A549 (cell line): ENCODE data around the gene LCK. TPM values are rescaled to one million over a fixed set of nuclear protein-coding genes. Genes with fewer than 3 reads are reported as not detected.

ENCODE experiments used
- ATAC-seq, 2 experiments: fragments of 200-7000 bp in 1 of 2; fragments of >200 bp in 1 of 2; cut with Nextera tagmentation in 1 of 2; cut with Tn5 transposase in 1 of 2; 3 replicates each; pipeline versions ENCODE4 v1.8.0 to v1.9.1; 2018 to 2020; ENCODE audit warnings: mild to moderate bottlenecking in 1 of 2, moderate library complexity in 1 of 2
- CTCF ChIA-PET: fragments of 300-600 bp; sonication (Branson Sonifier 250); formaldehyde crosslinking; extraction: SDS; loops from one replicate; lab custom pipeline; 2021; ENCODE audit warnings: antibody characterized with exemption, inconsistent platforms; lab: Yijun Ruan, JAX
- POLR2A ChIA-PET: fragments of 350-600 bp; formaldehyde crosslinking; extraction: SDS; loops from one replicate; lab custom pipeline; 2021; ENCODE audit warnings: antibody characterized with exemption, inconsistent platforms; lab: Yijun Ruan, JAX
- DNase-seq, 2 experiments: peaks; one replicate each; pipeline versions ENCODE4 v3.0.0 to v3.0.0-alpha.2; 2011 to 2016; ENCODE audit warnings: low read depth in 1 of 2, low spot score in 1 of 2
- FAIRE-seq: peaks from 2 replicates; lab custom pipeline; 2011; peaks lifted over from hg19 to GRCh38; lab: Jason Lieb, UNC
- H3K27ac ChIP-seq, 2 experiments: fragments of >200 bp; sonication (Bioruptor Twin); formaldehyde crosslinking; 3 replicates each; pipeline ENCODE4 v1.5.1; 2016 to 2017
- H3K4me1 ChIP-seq: fragments of >200 bp; sonication (Bioruptor Twin); formaldehyde crosslinking; 3 replicates; pipeline ENCODE4 v1.6.1; 2016
- H3K4me2 ChIP-seq: fragments of >200 bp; sonication (Bioruptor Twin); formaldehyde crosslinking; 3 replicates; pipeline ENCODE4 v1.6.1; 2016
- H3K4me3 ChIP-seq: fragments of >200 bp; sonication (Bioruptor Twin); formaldehyde crosslinking; 3 replicates; pipeline ENCODE4 v1.5.1; 2016
- H3K9me3 ChIP-seq: fragments of >200 bp; sonication (Bioruptor Twin); formaldehyde crosslinking; 3 replicates; pipeline ENCODE4 v1.6.1; 2016
- CBX2 ChIP-seq: fragments of 200-600 bp; sonication (generic); IDR thresholded peaks from 2 replicates; pipeline ENCODE4 v1.6.1; 2016; ENCODE audit warnings: low read depth, mild to moderate bottlenecking, borderline replicate concordance
- CEBPB ChIP-seq, 2 experiments: fragments of >200 bp in 1 of 2; sonication (Bioruptor Twin) in 1 of 2; formaldehyde crosslinking in 1 of 2; IDR thresholded peaks; 2 replicates each; pipeline ENCODE4 v1.6.1; 2012 to 2016
- CHD2 ChIP-seq: fragments of 150-350 bp; IDR thresholded peaks from 2 replicates; pipeline ENCODE4 v1.6.1; 2014; ENCODE audit warnings: low read length; ENCODE audit not compliant: partially characterized antibody
- GATA3 ChIP-seq: IDR thresholded peaks from 2 replicates; pipeline ENCODE4 v1.6.1; 2012; ENCODE audit warnings: borderline replicate concordance
- HES2 ChIP-seq: fragments of >200 bp; sonication (Bioruptor Twin); formaldehyde crosslinking; IDR thresholded peaks from 2 replicates; pipeline ENCODE4 v1.6.1; 2016
- HMGXB4 ChIP-seq: fragments of 250-450 bp; sonication (Bioruptor Pico); IDR thresholded peaks from 2 replicates; pipeline ENCODE4 v1.5.0; 2021; ENCODE audit warnings: mild to moderate bottlenecking, moderate library complexity, borderline replicate concordance
- HOXB5 ChIP-seq: fragments of 250-450 bp; sonication (Bioruptor Pico); IDR thresholded peaks from 2 replicates; pipeline ENCODE4 v1.5.0; 2020; ENCODE audit warnings: mild to moderate bottlenecking, moderate library complexity
- JUN ChIP-seq, 2 experiments: fragments of >200 bp; sonication (Bioruptor Twin); formaldehyde crosslinking; IDR thresholded peaks; 2 replicates in 1 of 2; 3 replicates in 1 of 2; pipeline ENCODE4 v1.6.1; 2016 to 2017
- JUNB ChIP-seq: fragments of >200 bp; sonication (Bioruptor Twin); formaldehyde crosslinking; IDR thresholded peaks from 2 replicates; pipeline ENCODE4 v1.6.1; 2016
- KDM1A ChIP-seq: fragments of 200-600 bp; sonication (generic); IDR thresholded peaks from 2 replicates; pipeline ENCODE4 v1.6.1; 2016; ENCODE audit warnings: low read depth, mild to moderate bottlenecking
- KDM5A ChIP-seq: fragments of 200-600 bp; sonication (generic); IDR thresholded peaks from 2 replicates; pipeline ENCODE4 v1.6.1; 2016; ENCODE audit warnings: antibody characterized with exemption, mild to moderate bottlenecking
- MAFK ChIP-seq: fragments of 450-650 bp; IDR thresholded peaks from 2 replicates; pipeline ENCODE4 v1.6.1; 2014; ENCODE audit not compliant: partially characterized antibody
- MAX ChIP-seq: IDR thresholded peaks from 2 replicates; pipeline ENCODE4 v1.6.1; 2012
- NFE2L2 ChIP-seq: fragments of 150-350 bp; conservative IDR thresholded peaks from 2 replicates; pipeline ENCODE4 v1.6.1; 2014; ENCODE audit warnings: low read length
- NPAS2 ChIP-seq: fragments of 250-450 bp; sonication (Bioruptor Pico); IDR thresholded peaks from 2 replicates; pipeline ENCODE4 v1.8.0; 2022; ENCODE audit warnings: mild to moderate bottlenecking, moderate library complexity, borderline replicate concordance
- RAD21 ChIP-seq, 2 experiments: fragments of >200 bp in 1 of 2; sonication (Bioruptor Twin) in 1 of 2; formaldehyde crosslinking in 1 of 2; IDR thresholded peaks in 1 of 2; conservative IDR thresholded peaks in 1 of 2; 2 replicates in 1 of 2; 3 replicates in 1 of 2; pipeline ENCODE4 v1.6.1; 2012 to 2018; ENCODE audit warnings: inconsistent platforms in 1 of 2
- REST ChIP-seq: fragments of 200-600 bp; sonication (generic); IDR thresholded peaks from 2 replicates; pipeline ENCODE4 v1.6.1; 2016; ENCODE audit warnings: antibody characterized with exemption, mild to moderate bottlenecking, moderate library complexity
- SMC3 ChIP-seq: fragments of >200 bp; sonication (Bioruptor Twin); formaldehyde crosslinking; IDR thresholded peaks from 3 replicates; pipeline ENCODE4 v1.6.1; 2018; ENCODE audit warnings: inconsistent platforms
- ZNF302 ChIP-seq: fragments of 250-450 bp; sonication (Bioruptor Pico); IDR thresholded peaks from 2 replicates; pipeline ENCODE4 v1.9.0; 2021; ENCODE audit warnings: inconsistent platforms, mild to moderate bottlenecking, moderate library complexity
- WGBS: methylation state at CpG from one replicate; pipeline ENCODE4 v1.1.6; 2017; ENCODE audit errors: missing lambda C conversion rate; 5-methylcytosine and 5-hydroxymethylcytosine counted together
- polyA plus RNA-seq, 4 experiments: library from polyadenylated mRNA; depleted of rRNA in 3 of 4; stranded (reverse); fragments of >200 nt; fragmentation: RNase III in 1 of 4; extraction: RNeasy Plus Mini Kit Qiagen cat#74134 plus additional on column Dnase treatment in 1 of 4; gene quantifications; 2 replicates in 3 of 4; 3 replicates in 1 of 4; pipeline ENCODE4 v1.2.3, GENCODE V29; 2011 to 2017
- small RNA-seq, 6 experiments: library from RNA; depleted of rRNA; stranded (forward); fragments of <200 nt; gene quantifications; one replicate each; pipeline ENCODE3, GENCODE V24; 2012
- TF ChIP-seq, protein P1 (sequence below): fragments of 150-350 bp; IDR thresholded peaks from 2 replicates; pipeline ENCODE4 v1.6.1; 2014; ENCODE audit warnings: low read depth, mild to moderate bottlenecking, low read length

Gene LCK
- polyA plus RNA-seq, 2 of the 4 experiments (the other 2 are of a cell fraction): 0.03 TPM; not detected in 1

DNA sequence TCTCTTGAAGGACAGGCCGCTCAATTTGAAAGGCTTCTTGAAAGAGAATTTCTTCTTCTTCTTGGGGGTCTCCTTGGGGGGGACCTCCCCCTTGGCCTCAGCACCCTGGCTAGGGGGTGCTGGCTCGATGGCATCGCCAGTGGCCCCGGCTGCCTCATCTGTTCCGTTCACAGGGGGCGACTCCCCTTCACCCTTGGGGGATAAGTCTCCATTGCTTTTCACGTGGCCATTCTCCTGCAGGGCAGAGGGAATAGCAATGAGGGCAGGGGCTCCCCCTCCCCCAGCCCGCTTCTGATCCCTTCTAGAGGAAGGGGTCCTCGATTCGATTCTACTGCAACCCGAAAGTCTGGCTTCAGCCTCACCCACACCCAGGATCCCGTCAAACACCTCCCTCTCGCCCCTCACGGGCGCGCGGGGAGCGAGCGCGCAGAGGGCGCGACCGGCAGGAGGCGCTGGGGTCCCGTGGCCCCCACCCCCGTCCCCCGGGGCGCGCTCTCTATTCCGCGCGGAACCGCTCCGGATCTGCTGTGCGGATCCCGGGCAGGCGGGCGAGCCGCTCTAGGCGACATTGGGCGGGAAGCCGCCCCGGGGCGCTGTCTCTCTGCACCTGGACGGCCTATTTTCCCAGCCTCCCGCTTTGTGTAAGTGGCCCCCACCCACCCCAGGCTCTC is 83.9 kb downstream of the LCK start (continued):
- TF ChIP-seq REST: 0 out of 2 replicates have a peak, but pooled peaks have one; percentile 13
- TF ChIP-seq JUNB: no peak
- TF ChIP-seq NPAS2 (CRISPR knock-in tag): no peak
- no peak for TF ChIP-seq CBX2
- peak; percentile 54 for TF ChIP-seq SMC3
- no peak for TF ChIP-seq CEBPB (IDR thresholded peaks at IDR 0.05)
- peak in 1 of 2 experiments; percentile 45; a peak in 2 of 5 replicates for TF ChIP-seq RAD21 (conservative IDR thresholded peaks at IDR 0.05 in 1 of 2, IDR thresholded peaks at IDR 0.05 in 1 of 2)
- no peak for TF ChIP-seq CHD2
- no peak for TF ChIP-seq KDM1A
- TF ChIP-seq, protein P1, sequence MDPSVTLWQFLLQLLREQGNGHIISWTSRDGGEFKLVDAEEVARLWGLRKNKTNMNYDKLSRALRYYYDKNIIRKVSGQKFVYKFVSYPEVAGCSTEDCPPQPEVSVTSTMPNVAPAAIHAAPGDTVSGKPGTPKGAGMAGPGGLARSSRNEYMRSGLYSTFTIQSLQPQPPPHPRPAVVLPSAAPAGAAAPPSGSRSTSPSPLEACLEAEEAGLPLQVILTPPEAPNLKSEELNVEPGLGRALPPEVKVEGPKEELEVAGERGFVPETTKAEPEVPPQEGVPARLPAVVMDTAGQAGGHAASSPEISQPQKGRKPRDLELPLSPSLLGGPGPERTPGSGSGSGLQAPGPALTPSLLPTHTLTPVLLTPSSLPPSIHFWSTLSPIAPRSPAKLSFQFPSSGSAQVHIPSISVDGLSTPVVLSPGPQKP: no peak
- no peak for TF ChIP-seq NFE2L2
- no peak for TF ChIP-seq GATA3
- no peak for TF ChIP-seq MAFK
- TF ChIP-seq HES2: no peak
- TF ChIP-seq HOXB5 (CRISPR knock-in tag): no peak
- 0 out of 2 replicates have a peak, but pooled peaks have one; percentile 11 for TF ChIP-seq MAX

DNA sequence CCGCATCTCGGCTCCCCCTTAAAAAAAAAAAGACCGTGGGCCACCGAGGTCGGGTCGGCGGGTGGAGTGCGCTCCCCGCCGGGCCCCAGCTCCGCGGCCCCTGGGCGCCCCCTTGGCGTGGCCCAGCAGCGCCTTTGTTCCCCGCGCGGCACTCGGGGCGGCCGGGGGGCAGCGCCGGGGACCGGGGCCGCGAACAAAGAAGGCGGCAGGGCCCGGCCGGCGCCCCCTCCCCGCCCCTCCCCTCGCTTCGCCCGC is 84.4 kb downstream of the LCK start:
- Histone ChIP-seq H3K27ac (peak overlapping the region; percentile 96 to 98), H3K4me2 (peak overlapping the region; percentile 96), H3K4me1 (peaks cover 33% of the 10 kb centered on the region), H3K4me3 (peak overlapping the region; percentile 100), H3K9me3 (no peaks in the 10 kb centered on the region)
- no peak for TF ChIP-seq ZNF302 (CRISPR knock-in tag)
- no peak for TF ChIP-seq HMGXB4 (CRISPR knock-in tag)
- no peak for TF ChIP-seq HOXB5 (CRISPR knock-in tag)
- no peak for TF ChIP-seq JUN (IDR thresholded peaks at IDR 0.05)
- TF ChIP-seq KDM5A: no peak
- ChIA-PET CTCF (interaction anchor here (0.6 to 1.7 kb wide), 11 partner anchors 11 to 251 kb away, joined by 3 to 5 read pairs (median 3); no protein-coding TSS in a partner anchor), POLR2A (interaction anchor here (0.6 to 2.1 kb wide), 11 partner anchors 10 to 258 kb away, joined by 3 to 20 read pairs (median 7); partner anchors contain the start of genes BSDC1 and HDAC1)
- peak in 1 of 2 experiments; percentile 8; a peak in 3 of 6 replicates for ATAC-seq
- WGBS: no CpG with 5 or more reads among the region's 34 CpGs
- no peak for FAIRE-seq
- no peak for DNase-seq

Small RNAs within 50 kb of the gene (small RNA-seq; reads per million reads assigned to genes)
- gene RF00017 (0 reads per million in 6 experiments), gene RF00019 (0 reads per million in 6 experiments)

Other genes starting within 250 kb of the LCK start
- gene KHDRBS1, start 237.4 kb upstream of the LCK start, polyA plus RNA-seq (2011; rRNA removed): 60.6 and 63.6 TPM in 2 replicates
- gene KHDRBS1, start 237.4 kb upstream of the LCK start, polyA plus RNA-seq (2017; fragmentation: RNase III; extraction: RNeasy Plus Mini Kit Qiagen cat#74134 plus additional on column Dnase treatment): 107 to 110 TPM (median 109 TPM) in 3 replicates
- gene TMEM39B, start 178.3 kb upstream of the LCK start, polyA plus RNA-seq (2011; rRNA removed): 10.8 and 13.8 TPM in 2 replicates
- 8.2 to 9.3 TPM (median 8.5 TPM) in 3 replicates for gene TMEM39B, start 178.3 kb upstream of the LCK start, polyA plus RNA-seq (2017; fragmentation: RNase III; extraction: RNeasy Plus Mini Kit Qiagen cat#74134 plus additional on column Dnase treatment)
- gene KPNA6, start 143.2 kb upstream of the LCK start, polyA plus RNA-seq (2011; rRNA removed): 24.3 and 41.9 TPM in 2 replicates
- 15.0 to 15.9 TPM (median 15.8 TPM) in 3 replicates for gene KPNA6, start 143.2 kb upstream of the LCK start, polyA plus RNA-seq (2017; fragmentation: RNase III; extraction: RNeasy Plus Mini Kit Qiagen cat#74134 plus additional on column Dnase treatment)
- gene TXLNA, start 71.6 kb upstream of the LCK start, polyA plus RNA-seq (2011; rRNA removed): 22.5 and 31.7 TPM in 2 replicates
- 23.9 to 26.0 TPM (median 25.0 TPM) in 3 replicates for gene TXLNA, start 71.6 kb upstream of the LCK start, polyA plus RNA-seq (2017; fragmentation: RNase III; extraction: RNeasy Plus Mini Kit Qiagen cat#74134 plus additional on column Dnase treatment)
- 1.1 and 1.2 TPM in 2 replicates for gene CCDC28B, start 50.7 kb upstream of the LCK start, polyA plus RNA-seq (2011; rRNA removed)
- 3.3 to 4.6 TPM (median 4.4 TPM) in 3 replicates for gene CCDC28B, start 50.7 kb upstream of the LCK start, polyA plus RNA-seq (2017; fragmentation: RNase III; extraction: RNeasy Plus Mini Kit Qiagen cat#74134 plus additional on column Dnase treatment)
- 1.6 and 1.8 TPM in 2 replicates for gene IQCC, start 45.6 kb upstream of the LCK start, polyA plus RNA-seq (2011; rRNA removed)
- gene IQCC, start 45.6 kb upstream of the LCK start, polyA plus RNA-seq (2017; fragmentation: RNase III; extraction: RNeasy Plus Mini Kit Qiagen cat#74134 plus additional on column Dnase treatment): 1.8 to 2.0 TPM (median 2.0 TPM) in 3 replicates
- gene DCDC2B, start 42.2 kb upstream of the LCK start, polyA plus RNA-seq (2011; rRNA removed): not detected in 2 replicates
- gene DCDC2B, start 42.2 kb upstream of the LCK start, polyA plus RNA-seq (2017; fragmentation: RNase III; extraction: RNeasy Plus Mini Kit Qiagen cat#74134 plus additional on column Dnase treatment): not detected in 3 replicates
- gene TMEM234, start 28.9 kb upstream of the LCK start, polyA plus RNA-seq (2011; rRNA removed): 8.4 and 10.9 TPM in 2 replicates
- gene TMEM234, start 28.9 kb upstream of the LCK start, polyA plus RNA-seq (2017; fragmentation: RNase III; extraction: RNeasy Plus Mini Kit Qiagen cat#74134 plus additional on column Dnase treatment): 12.0 to 12.1 TPM (median 12.0 TPM) in 3 replicates
- 299 and 300 TPM in 2 replicates for gene EIF3I, start 28.9 kb upstream of the LCK start, polyA plus RNA-seq (2011; rRNA removed)
- gene EIF3I, start 28.9 kb upstream of the LCK start, polyA plus RNA-seq (2017; fragmentation: RNase III; extraction: RNeasy Plus Mini Kit Qiagen cat#74134 plus additional on column Dnase treatment): 318 to 335 TPM (median 330 TPM) in 3 replicates
- gene FAM167B, start 4.0 kb upstream of the LCK start, polyA plus RNA-seq (2011; rRNA removed): 0.53 and 0.54 TPM in 2 replicates
- 0.58 to 2.0 TPM (median 1.8 TPM) in 3 replicates for gene FAM167B, start 4.0 kb upstream of the LCK start, polyA plus RNA-seq (2017; fragmentation: RNase III; extraction: RNeasy Plus Mini Kit Qiagen cat#74134 plus additional on column Dnase treatment)
- gene HDAC1, start 40.8 kb downstream of the LCK start, polyA plus RNA-seq (2011; rRNA removed): 135 TPM in 2 replicates
- gene HDAC1, start 40.8 kb downstream of the LCK start, polyA plus RNA-seq (2017; fragmentation: RNase III; extraction: RNeasy Plus Mini Kit Qiagen cat#74134 plus additional on column Dnase treatment): 88.8 to 102 TPM (median 99.6 TPM) in 3 replicates
- 73.2 and 89.4 TPM in 2 replicates for gene MARCKSL1, start 85.0 kb downstream of the LCK start, polyA plus RNA-seq (2011; rRNA removed)
- gene MARCKSL1, start 85.0 kb downstream of the LCK start, polyA plus RNA-seq (2017; fragmentation: RNase III; extraction: RNeasy Plus Mini Kit Qiagen cat#74134 plus additional on column Dnase treatment): 44.6 to 62.6 TPM (median 57.7 TPM) in 3 replicates
- gene FAM229A, start 111.2 kb downstream of the LCK start, polyA plus RNA-seq (2011; rRNA removed): 3.5 and 3.6 TPM in 2 replicates
- gene FAM229A, start 111.2 kb downstream of the LCK start, polyA plus RNA-seq (2017; fragmentation: RNase III; extraction: RNeasy Plus Mini Kit Qiagen cat#74134 plus additional on column Dnase treatment): 3.5 to 5.6 TPM (median 4.4 TPM) in 3 replicates
- 0.31 and 0.65 TPM in 2 replicates for gene TSSK3, start 111.3 kb downstream of the LCK start, polyA plus RNA-seq (2011; rRNA removed)
- 0.14 to 0.37 TPM (median 0.15 TPM) in 3 replicates for gene TSSK3, start 111.3 kb downstream of the LCK start, polyA plus RNA-seq (2017; fragmentation: RNase III; extraction: RNeasy Plus Mini Kit Qiagen cat#74134 plus additional on column Dnase treatment)
- gene BSDC1, start 143.2 kb downstream of the LCK start, polyA plus RNA-seq (2011; rRNA removed): 19.9 and 26.1 TPM in 2 replicates
- gene BSDC1, start 143.2 kb downstream of the LCK start, polyA plus RNA-seq (2017; fragmentation: RNase III; extraction: RNeasy Plus Mini Kit Qiagen cat#74134 plus additional on column Dnase treatment): 18.8 to 22.7 TPM (median 21.0 TPM) in 3 replicates
- gene ZBTB8B, start 213.8 kb downstream of the LCK start, polyA plus RNA-seq (2011; rRNA removed): 0.01 TPM in 2 replicates
- 0.01 to 0.03 TPM (median 0.03 TPM) in 3 replicates for gene ZBTB8B, start 213.8 kb downstream of the LCK start, polyA plus RNA-seq (2017; fragmentation: RNase III; extraction: RNeasy Plus Mini Kit Qiagen cat#74134 plus additional on column Dnase treatment)